K562 (cell line): Measurements from ENCODE around the gene SDC1.

Source experiments
- CTCF ChIP-seq, 3 experiments: IDR thresholded peaks in 2 of 3; conservative IDR thresholded peaks in 1 of 3; 2 replicates each; pipeline ENCODE4 v1.5.1; 2011 to 2012; ENCODE audit warnings: low read length in 3 of 3, mild to moderate bottlenecking in 3 of 3, control low read depth in 2 of 3, improper control_type of control experiment in 1 of 3, inconsistent platforms in 1 of 3, low read depth in 1 of 3, mixed read lengths in 1 of 3, moderate library complexity in 1 of 3; ENCODE audit not compliant: insufficient read depth in 2 of 3
- EP300 ChIP-seq: IDR thresholded peaks from 2 replicates; pipeline ENCODE4 v1.6.1; 2012; ENCODE audit warnings: low read length, improper control_type of control experiment
- HMBOX1 ChIP-seq: sonication (generic); IDR thresholded peaks from 2 replicates; pipeline ENCODE4 v1.6.1; 2016
- ZBTB17 ChIP-seq: fragments of 450-650 bp; formaldehyde crosslinking; IDR thresholded peaks from 2 replicates; pipeline ENCODE4 v1.4.0; 2020; ENCODE audit warnings: mild to moderate bottlenecking
- ZBTB43 ChIP-seq: sonication (generic); formaldehyde crosslinking; IDR thresholded peaks from 2 replicates; pipeline ENCODE4 v1.8.0; 2023; ENCODE audit warnings: mild to moderate bottlenecking, missing genetic modification reagents
- ZNF280B ChIP-seq: fragments of 250-450 bp; sonication (Bioruptor Pico); IDR thresholded peaks from 2 replicates; pipeline ENCODE4 v1.5.1; 2021; ENCODE audit warnings: mild to moderate bottlenecking
- ZNF589 ChIP-seq: fragments of 200-800 bp; sonication (Bioruptor generic); IDR thresholded peaks from 2 replicates; pipeline ENCODE4 v1.6.1; 2016; ENCODE audit warnings: low read depth, missing genetic modification characterization, missing compliant biosample characterization

GRCh38 chr2:20157193-20157891 is 67.6 kb downstream of the SDC1 start:
- TF ChIP-seq ZBTB43 (CRISPR knock-in tag) = no peak
- TF ChIP-seq EP300 = no peak
- TF ChIP-seq ZNF280B (CRISPR knock-in tag) = no peak
- no peak for TF ChIP-seq CTCF (IDR thresholded peaks at IDR 0.05 in 2 of 3, conservative IDR thresholded peaks at IDR 0.05 in 1 of 3; ENCODE audit: insufficient read depth in 2 of 3, low read depth in 1 of 3, low read length in 3 of 3)
- no peak for TF ChIP-seq ZNF589 (CRISPR knock-in tag)
- TF ChIP-seq HMBOX1 = no peak
- no peak for TF ChIP-seq ZBTB17
